NB4 (cell line): Measurements from ENCODE around the gene IL17D.

Experiments used
- CTCF ChIP-seq: IDR thresholded peaks from one replicate; pipeline ENCODE4 v1.5.1; 2012; ENCODE audit warnings: low read depth, low read length
- MAX ChIP-seq: IDR thresholded peaks from 2 replicates; pipeline ENCODE4 v1.6.1; 2011; ENCODE audit warnings: low read depth, low read length
- MYC ChIP-seq: IDR thresholded peaks from 2 replicates; pipeline ENCODE4 v1.6.1; 2011; ENCODE audit warnings: low read depth, low read length
- POLR2A ChIP-seq: IDR thresholded peaks from 2 replicates; pipeline ENCODE4 v1.6.1; 2011; ENCODE audit warnings: mild to moderate bottlenecking; ENCODE audit not compliant: insufficient read length; ENCODE audit errors: extremely low read depth

GRCh38 chr13:20689291-20689690 is 14.2 kb upstream of the IL17D start:
- TF ChIP-seq CTCF (no peak), POLR2A (no peak), MAX (no peak), MYC (no peak)
